ENCODE measurements around the gene NDUFS1. TPM values are rescaled to one million over a fixed set of nuclear protein-coding genes. Genes with fewer than 3 reads are reported as not detected.

NDUFS1 gene
- total and polyA plus RNA-seq, 2 of the 4 experiments (the other 2 are of a cell fraction): 72.1 to 118 TPM

DNA sequence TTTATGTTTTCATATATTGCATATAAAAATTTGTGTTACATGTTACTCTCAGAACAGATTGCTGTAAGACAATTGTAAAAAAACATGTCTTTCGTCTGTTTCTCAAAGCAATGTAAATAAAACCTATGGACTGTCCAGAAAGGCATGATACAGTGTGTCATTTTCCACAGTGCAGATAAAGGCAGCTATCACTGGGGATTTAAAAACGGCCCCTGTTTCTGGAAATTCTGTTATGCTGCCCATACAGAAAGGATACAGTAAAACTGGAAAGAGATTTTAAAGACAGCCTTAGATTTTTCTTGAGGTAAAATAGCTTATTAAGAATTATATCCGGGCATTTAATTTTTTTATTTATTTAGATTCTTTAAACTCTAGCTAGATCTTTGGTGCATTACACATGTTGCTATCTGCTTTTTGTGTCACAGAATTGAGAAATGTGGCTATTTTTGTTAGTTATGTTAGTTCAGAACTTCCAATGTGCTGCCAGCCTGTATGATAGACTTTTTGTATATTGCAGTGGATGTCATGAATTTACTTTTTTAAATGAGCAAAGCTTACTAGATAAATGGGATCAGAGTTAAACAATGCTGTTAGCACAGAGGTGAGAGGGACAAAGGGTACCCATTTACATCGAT lies 72.4 kb downstream of the NDUFS1 start:
- no peak overlapping the region for H2BK20ac ChIP-seq (ENCODE audit: low read depth, low read length)
- no peak for TF ChIP-seq MXI1 (IDR thresholded peaks at IDR 0.05; ENCODE audit: borderline replicate concordance, low read depth, low read length)
- no peak for TF ChIP-seq CHD1 (IDR thresholded peaks at IDR 0.05; ENCODE audit: low read depth, low read length)
- TF ChIP-seq MAZ (IDR thresholded peaks at IDR 0.05; ENCODE audit: borderline replicate concordance, low read depth, low read length): no peak
- no peak for TF ChIP-seq SMC3 (IDR thresholded peaks at IDR 0.05; ENCODE audit: low read depth, low read length)
- TF ChIP-seq RAD21 (IDR thresholded peaks at IDR 0.05; ENCODE audit: low read length): no peak
- TF ChIP-seq, protein P1, sequence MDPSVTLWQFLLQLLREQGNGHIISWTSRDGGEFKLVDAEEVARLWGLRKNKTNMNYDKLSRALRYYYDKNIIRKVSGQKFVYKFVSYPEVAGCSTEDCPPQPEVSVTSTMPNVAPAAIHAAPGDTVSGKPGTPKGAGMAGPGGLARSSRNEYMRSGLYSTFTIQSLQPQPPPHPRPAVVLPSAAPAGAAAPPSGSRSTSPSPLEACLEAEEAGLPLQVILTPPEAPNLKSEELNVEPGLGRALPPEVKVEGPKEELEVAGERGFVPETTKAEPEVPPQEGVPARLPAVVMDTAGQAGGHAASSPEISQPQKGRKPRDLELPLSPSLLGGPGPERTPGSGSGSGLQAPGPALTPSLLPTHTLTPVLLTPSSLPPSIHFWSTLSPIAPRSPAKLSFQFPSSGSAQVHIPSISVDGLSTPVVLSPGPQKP (IDR thresholded peaks at IDR 0.05; ENCODE audit: borderline replicate concordance, low read depth, low read length): no peak
- no peak for TF ChIP-seq POLR2A (IDR thresholded peaks at IDR 0.05; ENCODE audit: low read depth, low read length)
- no peak for TF ChIP-seq RFX5 (IDR thresholded peaks at IDR 0.05; ENCODE audit: low read depth, low read length)
- no peak for TF ChIP-seq RCOR1 (IDR thresholded peaks at IDR 0.05; ENCODE audit: insufficient replicate concordance, low read length)
- TF ChIP-seq CEBPB (IDR thresholded peaks at IDR 0.05; ENCODE audit: low read depth, low read length): no peak
- no peak for TF ChIP-seq NFE2L2 (IDR thresholded peaks at IDR 0.05; ENCODE audit: low read depth, low read length)
- TF ChIP-seq, protein P2, sequence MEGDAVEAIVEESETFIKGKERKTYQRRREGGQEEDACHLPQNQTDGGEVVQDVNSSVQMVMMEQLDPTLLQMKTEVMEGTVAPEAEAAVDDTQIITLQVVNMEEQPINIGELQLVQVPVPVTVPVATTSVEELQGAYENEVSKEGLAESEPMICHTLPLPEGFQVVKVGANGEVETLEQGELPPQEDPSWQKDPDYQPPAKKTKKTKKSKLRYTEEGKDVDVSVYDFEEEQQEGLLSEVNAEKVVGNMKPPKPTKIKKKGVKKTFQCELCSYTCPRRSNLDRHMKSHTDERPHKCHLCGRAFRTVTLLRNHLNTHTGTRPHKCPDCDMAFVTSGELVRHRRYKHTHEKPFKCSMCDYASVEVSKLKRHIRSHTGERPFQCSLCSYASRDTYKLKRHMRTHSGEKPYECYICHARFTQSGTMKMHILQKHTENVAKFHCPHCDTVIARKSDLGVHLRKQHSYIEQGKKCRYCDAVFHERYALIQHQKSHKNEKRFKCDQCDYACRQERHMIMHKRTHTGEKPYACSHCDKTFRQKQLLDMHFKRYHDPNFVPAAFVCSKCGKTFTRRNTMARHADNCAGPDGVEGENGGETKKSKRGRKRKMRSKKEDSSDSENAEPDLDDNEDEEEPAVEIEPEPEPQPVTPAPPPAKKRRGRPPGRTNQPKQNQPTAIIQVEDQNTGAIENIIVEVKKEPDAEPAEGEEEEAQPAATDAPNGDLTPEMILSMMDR (conservative IDR thresholded peaks at IDR 0.05; ENCODE audit: low read depth, low read length): no peak
- TF ChIP-seq, protein P3, sequence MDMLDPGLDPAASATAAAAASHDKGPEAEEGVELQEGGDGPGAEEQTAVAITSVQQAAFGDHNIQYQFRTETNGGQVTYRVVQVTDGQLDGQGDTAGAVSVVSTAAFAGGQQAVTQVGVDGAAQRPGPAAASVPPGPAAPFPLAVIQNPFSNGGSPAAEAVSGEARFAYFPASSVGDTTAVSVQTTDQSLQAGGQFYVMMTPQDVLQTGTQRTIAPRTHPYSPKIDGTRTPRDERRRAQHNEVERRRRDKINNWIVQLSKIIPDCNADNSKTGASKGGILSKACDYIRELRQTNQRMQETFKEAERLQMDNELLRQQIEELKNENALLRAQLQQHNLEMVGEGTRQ (IDR thresholded peaks at IDR 0.05; ENCODE audit: low read depth, low read length): no peak
- no peak for TF ChIP-seq MAFK (IDR thresholded peaks at IDR 0.05; ENCODE audit: low read depth, low read length)

More for the DNA sequence above, 72.4 kb downstream of the NDUFS1 start:
- 0% methylated on average over 1 of the region's 4 CpGs; no CpG with 5 or more reads in 1 of the 2 experiments for WGBS, 2 experiments (ENCODE audit: extremely low coverage in 2 of 2, insufficient read length in 1 of 2)
- ATAC-seq (ENCODE audit: low read depth): no peak
- Histone ChIP-seq H3K4ac (ENCODE audit: low read depth, low read length) (peak overlapping the region; percentile 33; the same call in 1 of the 2 replicates), H3K9me3 (ENCODE audit: control insufficient read depth, insufficient read depth, low read length) (no peaks in the 10 kb centered on the region), H2BK5ac (ENCODE audit: low read depth, low read length, poor library complexity, severe bottlenecking) (peak overlapping the region; percentile 78), H3K18ac (ENCODE audit: low read depth, low read length) (peak overlapping the region; percentile 57; the same call in 1 of the 2 replicates), H3K9ac (ENCODE audit: low read depth, low read length) (peak overlapping the region; percentile 92; the same call in 1 of the 2 replicates), H4K91ac (ENCODE audit: insufficient read depth, low read depth, low read length) (no peak overlapping the region; the same call in 1 of the 2 replicates), H3K23ac (ENCODE audit: low read depth, low read length) (peak overlapping the region; percentile 81; the same call in 1 of the 2 replicates), H3K4me2 (ENCODE audit: low read depth, low read length) (peak overlapping the region; percentile 99), H4K20me1 (ENCODE audit: insufficient read depth, low read length) (no peaks in the 10 kb centered on the region), H3K79me1 (ENCODE audit: low read depth in 1 of 2, low read length in 2 of 2) (peaks cover 11 to 32% of the 10 kb centered on the region in 2 experiments; a peak in 3 of 4 replicates), H3K56ac (ENCODE audit: extremely low read depth, insufficient read depth, low read length) (peak overlapping the region; percentile 76), H2AFZ (replicated peaks; ENCODE audit: low read length, poor library complexity) (no peak overlapping the region), H2BK15ac (ENCODE audit: low read depth, low read length) (no peak overlapping the region), H3K4me3 (ENCODE audit: insufficient read depth, low read depth, low read length) (peak overlapping the region; percentile 60), H3K14ac (replicated peaks; ENCODE audit: low read depth, low read length) (peak overlapping the region; percentile 87), H3K4me1 (ENCODE audit: control insufficient read depth, insufficient read depth, low read length) (peaks cover 4% of the 10 kb centered on the region), H4K5ac (ENCODE audit: low read depth, low read length) (peak overlapping the region; percentile 61; the same call in 1 of the 2 replicates), H3K27ac (ENCODE audit: insufficient read depth, low read length) (peak overlapping the region; percentile 20; the same call in 1 of the 2 replicates), H2AK5ac (ENCODE audit: low read depth, low read length) (no peak overlapping the region), H2AK9ac (replicated peaks; ENCODE audit: low read depth, low read length, poor library complexity) (no peak overlapping the region), H4K8ac (ENCODE audit: low read depth in 2 of 2, low read length in 2 of 2) (peak overlapping the region in 1 of 2 experiments; percentile 30; a peak in 1 of 4 replicates), H3K36me3 (ENCODE audit: control insufficient read depth, insufficient read depth, low read length) (no peaks in the 10 kb centered on the region; the same call in 1 of the 2 replicates), H3K9me1 (ENCODE audit: insufficient read depth, low read length) (no peaks in the 10 kb centered on the region), H2BK120ac (ENCODE audit: low read depth, low read length) (no peak overlapping the region; the same call in 1 of the 2 replicates), H3K27me3 (ENCODE audit: control insufficient read depth, insufficient read depth, low read length) (no peaks in the 10 kb centered on the region)
- dilution Hi-C loops (cut with HindIII; ENCODE audit: low sequenced_read_pairs, unreplicated experiment) (no loop called here), in situ Hi-C loops (cut with MboI; ENCODE audit: low sequenced_read_pairs) (no loop called here), intact Hi-C loops (cut with micrococcal nuclease) (loop anchor here (1.0 kb wide), 1 partner anchor 72 kb away; the partner anchor contains the start of genes EEF1B2 and NDUFS1)
- DNase-seq: no peak
- CTCF ChIA-PET: interaction anchor here (1.3 kb wide), 1 partner anchor 11 kb away, joined by 6 read pairs; no protein-coding TSS in a partner anchor
- no TSS peak for BruUV-seq (replicated peaks)
- POLR2A ChIA-PET (ENCODE audit: unreplicated experiment): interaction anchor here (0.5 kb wide), 1 partner anchor 46 kb away, joined by 3 read pairs; no protein-coding TSS in a partner anchor

Measured in IMR-90 (cell line).